ENCODE measurements around the gene ZNF587B.

DNA sequence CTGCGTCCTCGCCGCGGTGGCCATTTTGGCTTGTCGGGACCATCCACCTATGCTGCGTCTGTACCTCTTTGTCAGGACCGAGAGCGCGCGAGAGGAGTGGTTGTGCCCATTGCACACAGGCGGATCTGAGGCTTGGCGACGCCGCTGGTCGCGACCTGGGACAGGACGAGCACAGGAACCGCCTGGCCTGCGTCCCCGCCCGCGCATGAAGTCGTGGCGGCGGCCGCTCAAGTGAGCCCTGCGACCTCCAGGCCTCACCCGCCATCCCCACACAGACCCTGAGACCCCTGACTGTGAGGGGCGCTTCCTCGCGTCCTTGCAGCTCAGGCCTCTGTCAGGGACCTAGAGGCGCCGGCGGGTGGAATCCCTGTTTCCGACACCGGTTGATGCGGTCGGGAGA, 43.8 kb upstream of the ZNF587B start:
- TF ChIP-seq GATA2 (IDR thresholded peaks at IDR 0.05; ENCODE audit: low read depth, low read length) (no peak), GATA3 (IDR thresholded peaks at IDR 0.05; ENCODE audit: low read depth, low read length) (no peak)

Data from SH-SY5Y (cell line).